NCI-H2107 treated with DMSO at 0.1 percent for 48 hours (cell line): Measurements from ENCODE around the gene DLGAP1.

Source experiments
- DNase-seq: peaks from one replicate; lab custom pipeline; 2025; ENCODE audit not compliant: unreplicated experiment; lab: John Stamatoyannopoulos, UW

DLGAP1 gene

DNA sequence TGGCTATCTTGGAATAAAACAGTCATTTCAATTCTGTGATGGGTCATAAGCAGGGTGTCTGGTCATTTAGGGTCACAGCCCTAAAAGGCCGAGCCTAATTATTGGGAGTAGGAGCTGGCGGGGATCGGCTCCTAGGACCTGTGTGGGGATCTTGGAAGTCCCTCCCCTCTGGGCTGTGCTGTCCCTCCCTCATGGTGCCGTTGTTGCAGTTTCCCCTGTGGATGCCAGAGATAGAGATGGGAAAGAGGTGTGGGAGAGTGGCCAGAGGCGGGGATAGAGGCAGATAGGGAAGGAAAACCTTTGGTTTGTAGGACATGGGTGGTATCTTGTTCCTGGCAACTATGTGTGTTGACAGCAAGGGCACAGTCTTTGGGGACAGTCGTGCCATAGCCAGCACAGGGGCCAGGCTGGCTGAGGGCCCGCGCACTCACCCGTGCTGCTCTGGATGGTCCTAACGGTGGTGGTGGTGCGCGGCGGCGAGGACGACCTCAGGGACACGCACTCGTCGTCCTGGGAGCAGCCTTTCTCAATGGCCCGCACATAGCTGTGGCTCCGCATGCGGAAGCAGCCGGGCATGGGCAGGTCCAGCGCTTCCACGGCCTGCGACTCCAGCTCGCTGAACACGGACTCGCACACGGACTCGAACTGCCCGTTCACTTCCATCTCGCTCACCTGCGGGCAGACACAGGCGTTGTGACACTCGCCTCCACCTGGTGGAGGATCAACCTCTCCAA, 726.2 kb downstream of the DLGAP1 start:
- DNase-seq, result no peak

DNA sequence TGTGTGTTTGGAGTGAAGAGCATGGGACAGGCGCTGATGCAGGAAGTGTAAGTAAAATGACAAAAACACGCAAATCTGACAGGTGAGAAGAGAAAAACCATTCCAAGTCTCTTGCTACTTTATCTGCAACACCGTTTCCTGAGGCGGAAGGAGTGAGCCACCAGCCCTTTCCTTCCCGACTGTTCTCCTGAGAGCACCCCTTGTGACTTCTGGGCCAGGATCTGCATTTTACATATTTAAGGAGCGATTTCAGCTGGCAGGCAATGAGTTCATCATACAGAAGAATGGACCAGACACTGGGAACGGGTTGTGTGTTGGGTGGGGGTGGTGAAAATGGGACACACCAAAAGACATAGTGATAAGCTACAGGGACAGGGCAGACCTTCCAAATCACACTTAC, 727.8 kb downstream of the DLGAP1 start:
- DNase-seq, result no peak

DNA sequence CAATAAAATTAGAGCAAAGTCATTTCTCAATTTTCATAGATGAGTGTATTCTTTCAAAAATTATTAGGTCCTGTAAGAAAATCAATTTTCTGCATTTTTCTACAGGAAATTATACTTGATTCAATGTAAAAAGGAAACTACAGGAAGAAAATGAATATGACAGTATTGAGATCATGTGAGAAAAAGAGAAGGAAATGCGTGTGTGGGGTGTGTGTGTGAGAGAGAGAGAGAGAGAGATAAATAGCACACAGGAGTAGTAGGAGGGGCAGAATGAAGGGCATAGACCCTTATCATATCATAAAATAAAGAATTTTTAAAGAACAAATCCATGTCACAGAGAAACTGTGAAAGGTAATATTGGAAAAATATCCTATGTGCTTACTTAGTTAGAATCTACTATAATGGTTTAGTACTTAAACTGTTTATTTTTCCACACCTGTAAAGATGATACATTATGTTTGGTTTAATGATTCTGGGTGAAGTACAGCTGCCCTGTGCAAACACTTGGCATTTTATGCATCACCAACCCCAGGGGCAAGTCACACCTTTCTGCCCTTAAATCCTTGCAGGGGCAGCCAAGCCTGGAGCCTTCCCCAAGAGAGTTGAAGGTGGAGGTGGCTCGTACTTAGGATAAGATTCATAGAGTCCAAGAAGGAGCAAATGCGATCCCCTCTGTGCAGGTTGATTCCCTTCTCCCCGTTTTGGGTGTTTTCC, 728.7 kb downstream of the DLGAP1 start:
- peak; percentile 81 for DNase-seq

DNA sequence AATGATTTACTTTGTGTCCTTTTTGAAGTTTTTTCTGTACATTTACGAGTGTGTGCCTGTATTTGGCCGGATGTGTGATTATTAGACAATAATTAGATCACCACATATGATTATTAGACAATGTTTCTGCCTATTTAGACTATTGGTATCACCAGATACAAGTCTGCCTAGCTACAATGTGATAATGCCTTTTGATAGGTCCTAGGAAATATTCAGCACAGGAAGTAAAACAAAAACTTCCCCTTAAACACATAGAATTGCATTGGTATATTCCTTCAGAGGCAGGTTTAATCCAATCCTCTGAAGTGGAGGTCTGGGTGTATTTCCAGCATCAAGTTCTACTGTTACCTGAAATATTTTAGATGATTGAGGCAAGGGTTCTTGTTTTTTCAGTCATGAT, 730.0 kb downstream of the DLGAP1 start:
- no peak for DNase-seq

DNA sequence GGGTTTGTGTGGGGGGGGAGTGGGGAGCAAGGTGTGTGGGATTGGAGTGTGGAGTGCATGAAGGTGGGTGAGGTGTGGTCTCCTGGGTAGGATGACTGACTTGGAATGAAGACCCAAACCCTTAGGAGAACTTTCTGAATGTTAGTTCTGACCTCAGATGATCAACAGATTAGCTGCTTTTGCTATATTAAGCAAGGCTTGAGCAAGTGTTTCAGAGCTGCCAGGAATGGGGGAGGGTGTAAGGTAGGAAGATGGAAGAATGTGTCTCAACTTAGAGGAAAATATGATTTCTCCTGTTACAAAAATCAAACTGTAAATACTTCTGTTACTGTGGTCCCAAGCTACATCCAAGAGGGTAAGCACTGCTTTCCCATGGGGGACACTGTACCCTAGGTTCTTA, 731.6 kb downstream of the DLGAP1 start:
- no peak for DNase-seq

DNA sequence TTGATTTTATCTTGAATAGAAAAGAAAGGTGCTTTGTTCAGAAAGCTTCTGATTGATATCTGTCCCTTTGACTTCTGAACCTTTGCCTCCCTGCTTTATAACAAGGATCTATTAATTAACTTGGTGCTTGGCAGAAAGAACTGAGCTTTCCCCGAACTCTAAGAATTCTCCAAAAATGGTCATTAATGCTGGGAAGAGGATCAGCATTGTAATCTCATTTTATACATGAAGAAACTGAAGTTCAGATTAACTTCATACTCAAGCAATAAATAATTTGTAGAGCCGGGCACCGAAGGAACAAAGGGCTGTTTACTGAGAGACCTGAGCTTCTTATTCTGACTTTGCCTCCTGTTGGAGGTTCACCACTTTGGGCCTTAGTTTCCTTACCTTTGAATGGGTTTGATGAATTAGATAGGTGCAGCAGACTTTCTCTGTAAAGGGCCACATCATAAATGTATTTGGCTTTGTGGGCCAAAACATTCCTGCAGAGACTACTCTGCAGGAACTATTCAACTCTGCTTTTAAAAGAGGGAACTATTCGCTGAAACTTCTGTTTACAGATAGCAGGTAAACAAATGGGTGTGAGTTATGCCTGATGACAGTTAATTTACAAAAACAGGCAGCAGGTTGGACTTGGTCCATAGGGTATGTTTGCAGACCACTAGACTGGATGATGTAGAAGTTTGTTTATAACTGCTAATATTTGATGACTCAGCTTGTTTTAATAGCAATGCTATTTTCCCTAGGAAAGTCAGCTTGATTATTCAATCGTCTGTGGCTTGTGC, 732.3 kb downstream of the DLGAP1 start:
- no peak for DNase-seq

DNA sequence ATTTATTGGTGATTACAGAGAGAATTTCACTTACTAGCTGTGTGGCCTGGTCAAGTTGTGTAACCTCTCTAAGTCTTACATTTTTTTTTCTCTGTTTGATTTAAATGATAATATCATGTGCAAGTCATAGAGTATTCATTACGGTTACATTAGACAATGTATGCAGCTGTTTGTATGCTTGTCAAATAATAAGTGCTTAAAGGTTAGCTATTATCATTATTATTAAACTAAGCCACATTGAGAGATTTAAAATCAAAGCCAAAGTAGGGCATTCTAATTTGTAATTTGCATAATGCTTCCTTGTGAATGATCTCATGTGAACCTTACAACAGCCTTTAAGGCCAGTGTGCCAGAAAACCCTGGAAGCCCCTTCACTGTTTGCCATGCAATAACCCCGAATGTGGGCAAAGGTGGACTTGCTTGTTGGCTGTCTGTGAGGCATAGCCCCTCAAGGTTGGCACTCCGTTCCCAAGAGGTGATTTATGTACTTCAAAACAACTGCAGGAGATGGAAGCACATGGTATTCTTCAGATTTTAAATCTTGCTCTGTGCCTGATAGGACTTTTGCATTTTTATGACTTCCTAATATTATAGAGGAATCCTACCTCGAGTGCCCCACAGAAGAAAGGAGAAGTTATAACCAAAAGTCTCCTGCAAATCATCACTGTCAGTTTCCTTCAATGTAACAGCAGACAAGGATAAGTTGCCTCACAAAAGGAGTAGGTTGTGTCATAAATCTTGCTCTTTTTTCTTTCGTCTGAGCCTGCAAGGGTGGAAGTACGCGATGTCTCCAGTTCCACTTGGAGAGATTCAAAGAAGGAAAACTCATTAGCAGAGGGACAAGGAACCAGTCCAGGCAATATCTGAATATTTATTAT, 733.1 kb downstream of the DLGAP1 start:
- DNase-seq, result no peak

DNA sequence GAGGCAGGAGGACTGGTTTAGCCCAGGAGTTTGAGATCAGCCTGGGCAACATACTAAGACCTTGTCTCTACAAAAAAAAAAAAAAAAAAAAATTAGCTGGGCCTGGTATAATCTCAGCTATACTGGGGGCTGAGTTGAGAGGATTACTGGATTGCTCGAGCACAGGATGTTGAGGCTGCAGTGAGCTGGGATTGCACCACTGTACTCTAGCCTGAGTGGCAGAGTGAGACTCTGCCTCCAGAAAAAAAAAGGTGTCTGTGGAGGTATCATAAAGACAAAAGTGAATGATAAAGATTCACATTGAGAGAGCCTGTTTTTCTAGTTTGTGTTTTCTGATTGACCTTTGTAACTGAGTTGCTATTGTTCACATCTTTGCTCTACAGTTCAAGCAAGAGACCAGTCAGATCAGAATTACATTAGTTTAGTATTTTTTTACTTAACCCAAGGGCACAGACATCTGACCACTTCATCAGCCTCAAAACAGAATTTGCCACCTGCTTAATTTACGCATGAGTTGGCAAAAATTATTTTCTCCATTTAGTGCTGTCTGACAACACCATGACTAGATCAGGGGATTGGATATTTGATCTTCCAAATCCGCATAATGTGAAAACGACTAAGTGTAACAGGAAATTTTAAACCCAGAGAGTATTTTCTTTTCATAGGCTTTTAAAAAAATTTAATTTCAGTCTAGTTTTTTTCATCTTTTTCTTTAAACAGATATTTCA, 734.1 kb downstream of the DLGAP1 start:
- peak; percentile 82 for DNase-seq

DNA sequence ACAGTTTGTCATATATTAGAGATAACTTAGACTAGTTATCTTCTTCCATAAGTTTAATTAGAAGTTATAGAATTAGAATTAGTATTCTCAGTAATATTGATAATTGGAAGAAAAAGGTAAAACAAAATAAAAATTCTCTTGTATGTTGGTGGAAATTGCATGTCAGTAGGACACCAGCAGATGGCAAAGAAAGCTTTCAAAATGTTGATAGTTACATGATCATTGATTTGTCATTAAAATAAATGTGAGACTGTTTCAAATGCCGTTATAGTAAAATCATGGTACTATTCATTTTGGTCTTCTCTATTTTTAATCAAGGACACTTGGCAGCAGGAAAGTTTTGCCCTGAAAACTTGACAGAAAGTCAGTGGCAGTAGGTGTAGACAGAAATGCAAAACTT, 734.9 kb downstream of the DLGAP1 start:
- DNase-seq, result no peak

DNA sequence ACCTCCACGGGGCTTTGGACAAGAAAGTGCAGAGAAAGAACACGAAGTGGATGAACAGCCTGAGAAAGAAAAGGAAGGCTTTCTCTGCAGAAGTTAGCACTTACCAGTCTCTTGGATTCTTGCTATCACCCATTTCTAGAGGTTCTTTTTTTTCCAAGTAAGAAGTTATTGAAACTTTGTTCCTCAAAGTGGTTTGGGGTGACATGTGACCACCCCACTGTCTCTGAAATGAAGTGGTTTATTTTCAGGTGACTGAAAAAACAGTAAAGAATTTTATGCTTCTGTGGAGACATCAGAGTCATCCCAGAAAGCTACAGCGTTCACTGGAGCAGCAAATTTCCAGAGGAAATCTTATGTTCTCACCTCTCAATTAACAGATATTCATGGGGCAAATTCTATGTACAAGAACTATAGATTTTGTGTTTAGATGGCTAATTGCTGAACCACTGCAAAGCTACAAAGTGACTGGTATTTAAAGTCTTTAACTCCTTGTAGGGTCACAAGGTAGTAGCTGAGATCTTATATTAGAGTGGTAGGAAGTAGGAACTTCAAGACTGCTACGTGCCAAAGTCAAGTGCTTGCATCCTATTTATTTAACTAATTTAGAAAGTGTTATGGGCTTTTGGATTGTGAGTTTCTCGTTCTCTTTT, 737.6 kb downstream of the DLGAP1 start:
- no peak for DNase-seq

DNA sequence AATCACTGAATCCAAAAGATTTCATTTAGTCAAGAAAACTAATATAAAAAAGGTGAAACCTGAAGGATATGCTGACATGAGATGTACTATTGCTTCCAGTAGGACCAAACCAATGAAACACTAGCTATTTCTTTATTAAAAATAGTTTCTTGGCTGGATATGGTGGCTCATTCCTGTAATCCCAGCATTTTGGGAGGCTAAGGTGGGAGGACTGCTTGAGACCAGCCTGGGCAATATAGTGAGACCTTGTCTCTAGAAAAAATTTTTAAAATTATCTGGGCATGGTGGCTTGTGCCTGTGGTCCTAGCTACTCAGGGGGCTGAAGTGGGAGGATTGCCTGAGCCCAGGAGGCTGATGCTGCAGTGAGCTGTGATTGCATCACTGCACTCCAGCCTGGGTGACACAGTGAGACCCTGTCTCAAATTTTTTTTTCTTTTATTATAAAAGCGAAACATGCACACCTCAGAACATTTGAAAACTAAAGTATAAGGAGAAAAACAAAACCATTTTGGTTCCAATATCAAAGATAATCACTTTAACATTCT, 738.9 kb downstream of the DLGAP1 start:
- DNase-seq, result no peak

DNA sequence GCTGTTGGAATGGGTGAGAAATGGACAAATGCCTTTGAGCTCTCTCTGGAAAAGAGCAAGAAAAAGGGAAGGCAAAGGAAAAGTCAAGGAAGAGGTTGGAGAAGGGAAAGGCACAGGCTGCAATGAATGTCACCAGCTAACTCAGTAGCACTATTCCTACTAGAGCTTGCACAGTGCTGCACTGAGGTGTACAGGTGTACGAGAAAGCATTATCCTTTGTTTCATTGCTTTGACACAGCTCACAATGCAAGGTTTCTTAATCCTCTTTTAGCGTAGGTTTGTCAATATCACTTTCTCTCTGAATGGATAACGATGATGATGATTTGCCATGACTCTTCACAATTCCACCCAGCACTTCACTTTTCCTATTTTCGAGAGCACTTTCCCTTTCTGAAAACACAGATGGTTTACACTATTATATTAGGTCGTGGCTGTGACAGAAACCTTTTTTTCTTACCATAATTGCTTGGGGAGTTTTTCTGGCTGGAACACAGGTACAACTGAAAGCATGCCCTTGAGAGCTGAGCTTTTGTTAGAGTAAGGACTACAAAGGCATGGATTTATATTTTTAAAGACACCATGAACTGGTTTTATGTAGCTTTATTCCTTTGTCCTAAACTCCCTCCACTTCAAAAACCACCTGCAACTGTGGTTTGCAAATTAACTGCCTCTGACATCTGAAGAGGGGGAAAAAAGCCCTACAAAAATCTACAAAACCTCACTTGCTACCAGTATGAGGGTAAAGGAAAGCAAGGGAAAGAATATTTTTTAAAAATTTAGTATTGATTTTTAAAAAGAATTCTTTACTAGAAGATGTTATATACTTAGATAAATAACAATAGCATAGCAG, 739.7 kb downstream of the DLGAP1 start:
- DNase-seq, result peak; percentile 98

DNA sequence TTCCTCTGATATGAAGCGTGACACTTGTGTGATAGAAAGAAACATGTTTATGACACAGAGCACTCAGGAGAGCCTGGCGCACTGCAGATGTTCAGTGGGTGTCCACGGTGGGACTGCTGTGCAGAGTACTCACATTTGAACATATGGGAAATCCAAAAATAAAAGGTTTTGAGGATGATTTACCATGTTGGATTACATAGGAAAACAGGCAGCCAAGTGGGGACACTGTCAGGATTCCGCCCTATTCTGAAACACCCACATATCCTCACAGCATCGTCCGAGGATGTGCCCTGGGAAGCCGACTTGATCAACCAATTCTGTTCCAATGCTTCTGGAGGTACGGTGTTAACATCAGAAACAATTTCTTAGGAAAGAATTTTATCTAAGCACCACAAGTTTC, 741.4 kb downstream of the DLGAP1 start:
- no peak for DNase-seq

DNA sequence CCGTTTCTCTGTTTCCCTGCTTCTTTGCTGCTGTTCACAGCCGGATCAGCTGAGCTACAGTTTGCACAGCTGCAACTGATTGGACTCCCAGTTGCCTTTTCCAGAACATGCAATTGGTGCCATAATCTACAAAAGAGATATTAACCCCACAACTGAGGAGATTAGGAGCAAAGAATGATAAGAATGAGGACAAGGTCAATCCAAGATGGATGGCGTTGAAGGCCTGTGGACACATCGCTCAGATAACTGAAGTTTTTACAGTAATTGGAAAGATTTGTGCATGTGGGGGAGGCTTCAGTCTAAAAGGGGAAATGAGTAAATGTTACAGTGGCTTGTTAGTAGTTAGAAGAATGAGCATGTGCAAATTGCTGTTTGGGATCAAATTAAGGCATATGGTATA, 741.9 kb downstream of the DLGAP1 start:
- DNase-seq, result no peak

DNA sequence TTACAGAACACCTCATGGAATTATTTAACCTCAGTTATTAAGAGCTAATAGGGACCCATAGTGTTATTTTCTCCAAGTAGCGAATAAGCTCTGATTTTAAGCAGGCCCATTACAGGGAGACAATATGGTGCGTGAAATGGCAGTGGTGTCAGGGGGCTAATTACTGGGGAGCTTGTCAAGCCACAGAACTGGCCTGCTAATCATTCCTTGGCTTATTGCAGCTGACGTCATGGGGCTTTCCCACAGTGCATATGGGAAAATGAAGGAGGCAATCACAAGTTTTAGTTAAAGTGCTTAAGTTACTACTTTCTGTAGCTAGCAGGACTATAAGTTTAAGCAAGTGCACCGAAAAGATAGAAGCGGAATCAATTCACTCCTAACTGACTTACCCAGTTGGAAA, 742.6 kb downstream of the DLGAP1 start:
- no peak for DNase-seq

DNA sequence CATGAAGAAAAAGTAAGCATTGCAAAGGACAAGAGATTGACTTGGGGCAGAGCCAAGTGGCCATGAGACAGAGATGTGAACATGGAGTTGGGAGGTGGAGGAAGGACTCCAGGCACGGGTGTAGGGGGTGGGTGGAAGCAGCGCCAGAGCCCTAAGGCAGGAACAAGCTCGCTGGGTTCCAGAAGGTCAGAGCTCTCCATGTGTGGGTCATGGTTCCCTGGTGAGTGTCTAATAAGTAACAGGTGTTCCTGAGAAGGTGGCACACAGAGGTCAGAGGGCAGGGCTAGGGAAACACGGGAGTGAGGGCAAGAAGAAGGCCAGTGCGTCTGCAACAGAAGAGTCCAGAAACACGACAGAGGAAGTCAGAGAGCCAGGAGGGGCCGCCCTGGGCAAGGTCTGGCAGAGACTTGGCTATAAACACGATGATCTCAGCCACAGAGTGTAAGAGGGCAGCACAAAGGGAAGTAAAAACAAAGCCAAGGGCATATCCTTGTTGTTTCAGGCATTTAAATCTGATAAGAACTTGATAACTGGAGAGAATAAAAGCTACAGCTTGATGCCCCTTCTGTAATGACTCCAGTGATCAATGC, 744.3 kb downstream of the DLGAP1 start:
- no peak for DNase-seq

DNA sequence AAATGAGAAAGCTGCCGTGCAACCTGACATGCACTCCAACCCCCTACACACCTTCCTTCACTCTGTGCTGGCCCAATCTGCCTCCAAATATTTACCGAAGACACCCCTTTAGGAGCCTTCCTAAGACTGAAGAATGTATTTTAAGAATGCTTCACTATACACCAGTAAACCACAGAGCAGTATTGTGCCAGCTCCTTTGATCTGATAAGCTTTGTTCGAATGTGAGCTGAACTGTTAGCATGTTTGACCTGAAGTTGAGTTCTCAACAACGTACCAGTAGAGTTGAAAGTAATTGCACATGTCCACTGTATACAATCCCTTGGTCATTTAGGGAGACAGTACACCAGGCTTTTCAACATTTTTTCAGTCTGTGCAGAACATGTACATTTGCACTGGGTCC, 745.9 kb downstream of the DLGAP1 start:
- DNase-seq, result no peak
